Mammary epithelial cell (primary cell): Measurements from ENCODE around the gene PRKCA.
"Not testable (repeated sequence)": the region's sequence is repeated elsewhere in the genome, so short reads cannot be mapped to it uniquely, and the experiment has no call there.

ENCODE experiments used
- CTCF ChIP-seq, 2 donors: IDR thresholded peaks in 1 of 2; conservative IDR thresholded peaks in 1 of 2; 2 replicates each; pipeline ENCODE4 v1.5.1; 2011 to 2012; ENCODE audit warnings: inconsistent platforms in 2 of 2, low read length in 2 of 2, mild to moderate bottlenecking in 2 of 2, control low read depth in 1 of 2, low read depth in 1 of 2; ENCODE audit not compliant: insufficient read depth in 1 of 2; ENCODE audit errors: extremely low read depth in 1 of 2
- EZH2 ChIP-seq: IDR thresholded peaks from 2 replicates; pipeline ENCODE4 v1.6.1; 2012; ENCODE audit warnings: low read length, inconsistent platforms, borderline replicate concordance

GRCh38 chr17:66489576-66489975 lies 187.2 kb downstream of the PRKCA start:
- TF ChIP-seq CTCF (conservative IDR thresholded peaks at IDR 0.05 in 1 of 2, IDR thresholded peaks at IDR 0.05 in 1 of 2; ENCODE audit: extremely low read depth in 1 of 2, insufficient read depth in 1 of 2, low read depth in 1 of 2, low read length in 2 of 2); EZH2: not testable (repeated sequence)
